Measurements from ENCODE around the gene NRN1L. TPM values are rescaled to one million over a fixed set of nuclear protein-coding genes. Genes with fewer than 3 reads are reported as not detected.

The NRN1L gene
- total and polyA plus RNA-seq, 2 of the 4 experiments (the other 2 are of a cell fraction) = 0.27 TPM; not detected in 1

- Histone ChIP-seq H3K9me3 (ENCODE audit: control insufficient read depth, insufficient read depth, low read length) (no peaks in the 10 kb centered on the region), H3K36me3 (ENCODE audit: control insufficient read depth, insufficient read depth, low read length) (peaks cover 17% of the 10 kb centered on the region), H3K9ac (ENCODE audit: low read depth, low read length) (no peak overlapping the region), H3K4me1 (ENCODE audit: control insufficient read depth, insufficient read depth, low read length) (peaks cover 18% of the 10 kb centered on the region), H4K91ac (ENCODE audit: insufficient read depth, low read depth, low read length) (no peak overlapping the region), H2AK5ac (ENCODE audit: low read depth, low read length) (no peak overlapping the region), H3K27me3 (ENCODE audit: control insufficient read depth, insufficient read depth, low read length) (no peaks in the 10 kb centered on the region), H2BK120ac (ENCODE audit: low read depth, low read length) (no peak overlapping the region), H3K4me2 (ENCODE audit: low read depth, low read length) (no peak overlapping the region), H3K56ac (ENCODE audit: extremely low read depth, insufficient read depth, low read length) (no peak overlapping the region), H3K23ac (ENCODE audit: low read depth, low read length) (no peak overlapping the region), H3K9me1 (ENCODE audit: insufficient read depth, low read length) (peaks cover 57% of the 10 kb centered on the region), H3K79me1 (ENCODE audit: low read depth in 1 of 2, low read length in 2 of 2) (peaks cover 23 to 85% of the 10 kb centered on the region in 2 experiments), H2AFZ (replicated peaks; ENCODE audit: low read length, poor library complexity) (no peak overlapping the region), H4K20me1 (ENCODE audit: insufficient read depth, low read length) (peaks cover 95% of the 10 kb centered on the region), H3K14ac (replicated peaks; ENCODE audit: low read depth, low read length) (no peak overlapping the region), H2BK15ac (ENCODE audit: low read depth, low read length) (no peak overlapping the region), H3K18ac (ENCODE audit: low read depth, low read length) (no peak overlapping the region), H2BK5ac (ENCODE audit: low read depth, low read length, poor library complexity, severe bottlenecking) (no peak overlapping the region), H3K4me3 (ENCODE audit: insufficient read depth, low read depth, low read length) (no peak overlapping the region), H2AK9ac (replicated peaks; ENCODE audit: low read depth, low read length, poor library complexity) (no peak overlapping the region), H4K5ac (ENCODE audit: low read depth, low read length) (no peak overlapping the region), H4K8ac (ENCODE audit: low read depth in 2 of 2, low read length in 2 of 2) (no peak overlapping the region), H3K4ac (ENCODE audit: low read depth, low read length) (no peak overlapping the region), H2BK20ac (ENCODE audit: low read depth, low read length) (no peak overlapping the region), H3K27ac (ENCODE audit: insufficient read depth, low read length) (no peak overlapping the region)
- TF ChIP-seq RAD21 (IDR thresholded peaks at IDR 0.05; ENCODE audit: low read length) = no peak
- TF ChIP-seq BHLHE40 (IDR thresholded peaks at IDR 0.05; ENCODE audit: low read depth, low read length) = no peak
- no peak for TF ChIP-seq MAFK (IDR thresholded peaks at IDR 0.05; ENCODE audit: low read depth, low read length)
- BruUV-seq (replicated peaks) = no TSS peak
- in situ Hi-C loops (cut with MboI; ENCODE audit: low sequenced_read_pairs) (no loop called here), intact Hi-C loops (cut with micrococcal nuclease) (no loop called here), dilution Hi-C loops (cut with HindIII; ENCODE audit: low sequenced_read_pairs, unreplicated experiment) (no loop called here)
- POLR2A ChIA-PET (ENCODE audit: unreplicated experiment) = no interaction called here
- ATAC-seq (ENCODE audit: low read depth) = peak; percentile 3; the same call in 1 of the 2 replicates
- CTCF ChIA-PET = interaction anchor here (1.3 to 2.0 kb wide), 2 partner anchors 27 to 40 kb away, joined by 4 to 8 read pairs; partner anchors contain the start of gene NRN1L
- 80% methylated on average over 1 of the region's 5 CpGs; no CpG with 5 or more reads in 1 of the 2 experiments for WGBS, 2 experiments (ENCODE audit: extremely low coverage in 2 of 2, insufficient read length in 1 of 2)
- no peak for DNase-seq
Measured at GRCh38 chr16:67856927-67857546, 27.6 kb upstream of the NRN1L start.
